ENCODE measurements around the gene CNIH4. TPM values are rescaled to one million over a fixed set of nuclear protein-coding genes. Genes with fewer than 3 reads are reported as not detected.

CNIH4 gene
- total RNA-seq, 1 experiment from 2014 or later = 77.8 TPM

DNA sequence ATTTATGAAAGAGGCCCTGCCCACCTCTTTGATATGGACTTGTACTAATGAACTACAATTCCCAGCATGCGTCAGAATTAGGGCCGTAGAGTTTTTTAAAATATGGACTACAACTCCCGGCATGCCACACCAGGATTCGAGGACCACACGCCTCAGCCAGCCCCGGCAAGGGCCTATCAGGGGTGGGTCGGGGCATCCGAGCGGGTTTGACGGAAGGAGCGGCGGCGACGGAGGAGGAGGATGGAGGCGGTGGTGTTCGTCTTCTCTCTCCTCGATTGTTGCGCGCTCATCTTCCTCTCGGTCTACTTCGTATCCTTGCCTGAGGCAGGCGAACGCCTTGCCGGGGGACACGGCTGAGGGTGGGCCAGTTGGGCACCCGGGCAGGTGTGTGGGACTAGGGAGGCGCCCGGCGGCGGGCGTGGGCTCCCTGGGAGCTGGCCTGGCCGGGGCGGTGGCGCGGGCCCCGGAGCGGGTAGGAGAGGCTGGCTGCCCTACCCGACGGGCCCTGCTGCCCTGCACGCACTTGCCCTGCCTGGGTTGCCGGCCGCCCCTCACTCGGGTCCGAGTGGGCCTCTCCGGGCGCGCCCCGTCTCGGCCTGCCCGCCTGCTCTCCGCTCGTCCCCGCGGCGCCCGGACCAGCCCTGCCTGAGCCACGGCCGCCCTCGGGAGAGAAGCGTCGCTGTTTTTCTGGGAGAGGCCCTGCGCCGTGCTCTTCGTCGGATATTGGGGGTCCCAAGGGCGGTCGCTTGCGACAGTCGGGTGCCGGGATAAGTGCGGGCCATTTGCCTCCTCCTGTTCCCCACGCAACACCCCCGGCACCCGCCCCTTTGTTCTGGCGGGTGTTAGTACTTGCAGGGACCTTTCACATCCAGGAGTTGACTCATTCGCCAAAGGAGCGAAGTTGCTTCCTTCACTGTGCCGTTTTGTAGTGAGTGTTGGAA, at the start of gene CNIH4 (continued):
- TF ChIP-seq NR3C1 (CRISPR knock-in tag; conservative IDR thresholded peaks at IDR 0.05; ENCODE audit: low read depth) (no peak), NFYB (CRISPR knock-in tag; conservative IDR thresholded peaks at IDR 0.05; ENCODE audit: low read depth) (peak; percentile 43; the same call in 1 of the 2 replicates), RORB (CRISPR knock-in tag; IDR thresholded peaks at IDR 0.05) (no peak), ETV6 (CRISPR knock-in tag; IDR thresholded peaks at IDR 0.05) (peak; percentile 54; the same call in 1 of the 2 replicates), ZNF121 (CRISPR knock-in tag; IDR thresholded peaks at IDR 0.05) (no peak), MYBL2 (CRISPR knock-in tag; IDR thresholded peaks at IDR 0.05) (peak; percentile 38), KAT7 (CRISPR knock-in tag; IDR thresholded peaks at IDR 0.05; ENCODE audit: borderline replicate concordance) (peak; percentile 60; the same call in 1 of the 2 replicates), ESRRA (CRISPR knock-in tag; IDR thresholded peaks at IDR 0.05; ENCODE audit: borderline replicate concordance) (no peak), NFE2L1 (CRISPR knock-in tag; IDR thresholded peaks at IDR 0.05) (no peak), ZNF219 (CRISPR knock-in tag; IDR thresholded peaks at IDR 0.05; ENCODE audit: borderline replicate concordance) (no peak; the same call in 1 of the 2 replicates), ZNF263 (CRISPR knock-in tag; IDR thresholded peaks at IDR 0.05; ENCODE audit: low read depth) (no peak), SOX15 (CRISPR knock-in tag; IDR thresholded peaks at IDR 0.05) (no peak)
- TF ChIP-seq, protein P1, sequence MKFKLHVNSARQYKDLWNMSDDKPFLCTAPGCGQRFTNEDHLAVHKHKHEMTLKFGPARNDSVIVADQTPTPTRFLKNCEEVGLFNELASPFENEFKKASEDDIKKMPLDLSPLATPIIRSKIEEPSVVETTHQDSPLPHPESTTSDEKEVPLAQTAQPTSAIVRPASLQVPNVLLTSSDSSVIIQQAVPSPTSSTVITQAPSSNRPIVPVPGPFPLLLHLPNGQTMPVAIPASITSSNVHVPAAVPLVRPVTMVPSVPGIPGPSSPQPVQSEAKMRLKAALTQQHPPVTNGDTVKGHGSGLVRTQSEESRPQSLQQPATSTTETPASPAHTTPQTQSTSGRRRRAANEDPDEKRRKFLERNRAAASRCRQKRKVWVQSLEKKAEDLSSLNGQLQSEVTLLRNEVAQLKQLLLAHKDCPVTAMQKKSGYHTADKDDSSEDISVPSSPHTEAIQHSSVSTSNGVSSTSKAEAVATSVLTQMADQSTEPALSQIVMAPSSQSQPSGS (CRISPR knock-in tag; IDR thresholded peaks at IDR 0.05; ENCODE audit: borderline replicate concordance, low read depth) = no peak
- TF ChIP-seq, protein P2, sequence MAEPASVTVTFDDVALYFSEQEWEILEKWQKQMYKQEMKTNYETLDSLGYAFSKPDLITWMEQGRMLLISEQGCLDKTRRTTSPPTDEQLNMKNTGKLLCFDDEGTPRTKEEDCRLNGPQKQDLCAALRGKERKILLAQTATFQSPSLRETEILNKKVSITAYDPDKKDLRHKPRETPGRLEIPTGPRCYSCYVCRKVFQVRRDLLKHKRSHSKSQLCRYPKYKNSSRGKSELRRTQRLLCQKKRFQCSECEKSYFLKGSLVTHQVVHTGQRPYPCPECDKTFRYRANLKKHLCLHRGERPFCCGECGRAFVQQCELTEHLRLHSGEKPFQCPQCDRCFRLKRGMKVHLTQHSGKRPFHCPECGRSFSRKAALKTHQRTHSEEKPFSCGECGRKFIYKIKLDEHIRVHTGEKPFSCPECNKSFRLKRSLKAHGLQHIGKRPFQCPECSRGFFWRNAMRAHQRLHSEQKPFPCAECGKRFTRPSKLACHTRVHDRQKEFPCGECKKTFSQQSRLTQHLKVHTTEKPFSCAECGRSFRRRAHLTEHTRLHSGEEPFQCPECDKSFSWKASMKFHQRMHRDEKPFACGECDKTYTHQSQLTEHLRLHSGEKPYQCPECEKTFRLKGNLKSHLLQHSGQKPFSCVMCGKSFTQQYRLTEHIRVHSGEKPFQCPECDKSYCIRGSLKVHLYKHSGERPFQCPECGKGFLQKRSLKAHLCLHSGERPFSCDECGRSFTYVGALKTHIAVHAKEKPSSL (CRISPR knock-in tag; conservative IDR thresholded peaks at IDR 0.05) = no peak
- TF ChIP-seq, protein P3, sequence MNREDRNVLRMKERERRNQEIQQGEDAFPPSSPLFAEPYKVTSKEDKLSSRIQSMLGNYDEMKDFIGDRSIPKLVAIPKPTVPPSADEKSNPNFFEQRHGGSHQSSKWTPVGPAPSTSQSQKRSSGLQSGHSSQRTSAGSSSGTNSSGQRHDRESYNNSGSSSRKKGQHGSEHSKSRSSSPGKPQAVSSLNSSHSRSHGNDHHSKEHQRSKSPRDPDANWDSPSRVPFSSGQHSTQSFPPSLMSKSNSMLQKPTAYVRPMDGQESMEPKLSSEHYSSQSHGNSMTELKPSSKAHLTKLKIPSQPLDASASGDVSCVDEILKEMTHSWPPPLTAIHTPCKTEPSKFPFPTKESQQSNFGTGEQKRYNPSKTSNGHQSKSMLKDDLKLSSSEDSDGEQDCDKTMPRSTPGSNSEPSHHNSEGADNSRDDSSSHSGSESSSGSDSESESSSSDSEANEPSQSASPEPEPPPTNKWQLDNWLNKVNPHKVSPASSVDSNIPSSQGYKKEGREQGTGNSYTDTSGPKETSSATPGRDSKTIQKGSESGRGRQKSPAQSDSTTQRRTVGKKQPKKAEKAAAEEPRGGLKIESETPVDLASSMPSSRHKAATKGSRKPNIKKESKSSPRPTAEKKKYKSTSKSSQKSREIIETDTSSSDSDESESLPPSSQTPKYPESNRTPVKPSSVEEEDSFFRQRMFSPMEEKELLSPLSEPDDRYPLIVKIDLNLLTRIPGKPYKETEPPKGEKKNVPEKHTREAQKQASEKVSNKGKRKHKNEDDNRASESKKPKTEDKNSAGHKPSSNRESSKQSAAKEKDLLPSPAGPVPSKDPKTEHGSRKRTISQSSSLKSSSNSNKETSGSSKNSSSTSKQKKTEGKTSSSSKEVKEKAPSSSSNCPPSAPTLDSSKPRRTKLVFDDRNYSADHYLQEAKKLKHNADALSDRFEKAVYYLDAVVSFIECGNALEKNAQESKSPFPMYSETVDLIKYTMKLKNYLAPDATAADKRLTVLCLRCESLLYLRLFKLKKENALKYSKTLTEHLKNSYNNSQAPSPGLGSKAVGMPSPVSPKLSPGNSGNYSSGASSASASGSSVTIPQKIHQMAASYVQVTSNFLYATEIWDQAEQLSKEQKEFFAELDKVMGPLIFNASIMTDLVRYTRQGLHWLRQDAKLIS (CRISPR knock-in tag; IDR thresholded peaks at IDR 0.05; ENCODE audit: borderline replicate concordance) = no peak
- TF ChIP-seq, protein P4, sequence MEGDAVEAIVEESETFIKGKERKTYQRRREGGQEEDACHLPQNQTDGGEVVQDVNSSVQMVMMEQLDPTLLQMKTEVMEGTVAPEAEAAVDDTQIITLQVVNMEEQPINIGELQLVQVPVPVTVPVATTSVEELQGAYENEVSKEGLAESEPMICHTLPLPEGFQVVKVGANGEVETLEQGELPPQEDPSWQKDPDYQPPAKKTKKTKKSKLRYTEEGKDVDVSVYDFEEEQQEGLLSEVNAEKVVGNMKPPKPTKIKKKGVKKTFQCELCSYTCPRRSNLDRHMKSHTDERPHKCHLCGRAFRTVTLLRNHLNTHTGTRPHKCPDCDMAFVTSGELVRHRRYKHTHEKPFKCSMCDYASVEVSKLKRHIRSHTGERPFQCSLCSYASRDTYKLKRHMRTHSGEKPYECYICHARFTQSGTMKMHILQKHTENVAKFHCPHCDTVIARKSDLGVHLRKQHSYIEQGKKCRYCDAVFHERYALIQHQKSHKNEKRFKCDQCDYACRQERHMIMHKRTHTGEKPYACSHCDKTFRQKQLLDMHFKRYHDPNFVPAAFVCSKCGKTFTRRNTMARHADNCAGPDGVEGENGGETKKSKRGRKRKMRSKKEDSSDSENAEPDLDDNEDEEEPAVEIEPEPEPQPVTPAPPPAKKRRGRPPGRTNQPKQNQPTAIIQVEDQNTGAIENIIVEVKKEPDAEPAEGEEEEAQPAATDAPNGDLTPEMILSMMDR (IDR thresholded peaks at IDR 0.05) = no peak
- TF ChIP-seq, protein P5, sequence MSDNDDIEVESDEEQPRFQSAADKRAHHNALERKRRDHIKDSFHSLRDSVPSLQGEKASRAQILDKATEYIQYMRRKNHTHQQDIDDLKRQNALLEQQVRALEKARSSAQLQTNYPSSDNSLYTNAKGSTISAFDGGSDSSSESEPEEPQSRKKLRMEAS (CRISPR knock-in tag; IDR thresholded peaks at IDR 0.05) = peak; percentile 38; the same call in 1 of the 2 replicates
- TF ChIP-seq, protein P6, sequence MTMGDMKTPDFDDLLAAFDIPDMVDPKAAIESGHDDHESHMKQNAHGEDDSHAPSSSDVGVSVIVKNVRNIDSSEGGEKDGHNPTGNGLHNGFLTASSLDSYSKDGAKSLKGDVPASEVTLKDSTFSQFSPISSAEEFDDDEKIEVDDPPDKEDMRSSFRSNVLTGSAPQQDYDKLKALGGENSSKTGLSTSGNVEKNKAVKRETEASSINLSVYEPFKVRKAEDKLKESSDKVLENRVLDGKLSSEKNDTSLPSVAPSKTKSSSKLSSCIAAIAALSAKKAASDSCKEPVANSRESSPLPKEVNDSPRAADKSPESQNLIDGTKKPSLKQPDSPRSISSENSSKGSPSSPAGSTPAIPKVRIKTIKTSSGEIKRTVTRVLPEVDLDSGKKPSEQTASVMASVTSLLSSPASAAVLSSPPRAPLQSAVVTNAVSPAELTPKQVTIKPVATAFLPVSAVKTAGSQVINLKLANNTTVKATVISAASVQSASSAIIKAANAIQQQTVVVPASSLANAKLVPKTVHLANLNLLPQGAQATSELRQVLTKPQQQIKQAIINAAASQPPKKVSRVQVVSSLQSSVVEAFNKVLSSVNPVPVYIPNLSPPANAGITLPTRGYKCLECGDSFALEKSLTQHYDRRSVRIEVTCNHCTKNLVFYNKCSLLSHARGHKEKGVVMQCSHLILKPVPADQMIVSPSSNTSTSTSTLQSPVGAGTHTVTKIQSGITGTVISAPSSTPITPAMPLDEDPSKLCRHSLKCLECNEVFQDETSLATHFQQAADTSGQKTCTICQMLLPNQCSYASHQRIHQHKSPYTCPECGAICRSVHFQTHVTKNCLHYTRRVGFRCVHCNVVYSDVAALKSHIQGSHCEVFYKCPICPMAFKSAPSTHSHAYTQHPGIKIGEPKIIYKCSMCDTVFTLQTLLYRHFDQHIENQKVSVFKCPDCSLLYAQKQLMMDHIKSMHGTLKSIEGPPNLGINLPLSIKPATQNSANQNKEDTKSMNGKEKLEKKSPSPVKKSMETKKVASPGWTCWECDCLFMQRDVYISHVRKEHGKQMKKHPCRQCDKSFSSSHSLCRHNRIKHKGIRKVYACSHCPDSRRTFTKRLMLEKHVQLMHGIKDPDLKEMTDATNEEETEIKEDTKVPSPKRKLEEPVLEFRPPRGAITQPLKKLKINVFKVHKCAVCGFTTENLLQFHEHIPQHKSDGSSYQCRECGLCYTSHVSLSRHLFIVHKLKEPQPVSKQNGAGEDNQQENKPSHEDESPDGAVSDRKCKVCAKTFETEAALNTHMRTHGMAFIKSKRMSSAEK (CRISPR knock-in tag; IDR thresholded peaks at IDR 0.05; ENCODE audit: borderline replicate concordance) = no peak
- TF ChIP-seq, protein P7, sequence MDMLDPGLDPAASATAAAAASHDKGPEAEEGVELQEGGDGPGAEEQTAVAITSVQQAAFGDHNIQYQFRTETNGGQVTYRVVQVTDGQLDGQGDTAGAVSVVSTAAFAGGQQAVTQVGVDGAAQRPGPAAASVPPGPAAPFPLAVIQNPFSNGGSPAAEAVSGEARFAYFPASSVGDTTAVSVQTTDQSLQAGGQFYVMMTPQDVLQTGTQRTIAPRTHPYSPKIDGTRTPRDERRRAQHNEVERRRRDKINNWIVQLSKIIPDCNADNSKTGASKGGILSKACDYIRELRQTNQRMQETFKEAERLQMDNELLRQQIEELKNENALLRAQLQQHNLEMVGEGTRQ (CRISPR knock-in tag; IDR thresholded peaks at IDR 0.05) = no peak
- TF ChIP-seq, protein P8, sequence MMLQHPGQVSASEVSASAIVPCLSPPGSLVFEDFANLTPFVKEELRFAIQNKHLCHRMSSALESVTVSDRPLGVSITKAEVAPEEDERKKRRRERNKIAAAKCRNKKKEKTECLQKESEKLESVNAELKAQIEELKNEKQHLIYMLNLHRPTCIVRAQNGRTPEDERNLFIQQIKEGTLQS (CRISPR knock-in tag; conservative IDR thresholded peaks at IDR 0.05) = no peak
- TF ChIP-seq, protein P9, sequence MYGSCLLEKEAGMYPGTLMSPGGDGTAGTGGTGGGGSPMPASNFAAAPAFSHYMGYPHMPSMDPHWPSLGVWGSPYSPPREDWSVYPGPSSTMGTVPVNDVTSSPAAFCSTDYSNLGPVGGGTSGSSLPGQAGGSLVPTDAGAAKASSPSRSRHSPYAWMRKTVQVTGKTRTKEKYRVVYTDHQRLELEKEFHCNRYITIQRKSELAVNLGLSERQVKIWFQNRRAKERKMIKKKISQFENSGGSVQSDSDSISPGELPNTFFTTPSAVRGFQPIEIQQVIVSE (CRISPR knock-in tag; IDR thresholded peaks at IDR 0.05; ENCODE audit: borderline replicate concordance) = no peak
